Kidney (tissue), 14 donors: ENCODE data around the gene GCNT4. TPM values are rescaled to one million over a fixed set of nuclear protein-coding genes. Genes with fewer than 3 reads are reported as not detected.

Source experiments
- DNase-seq, 5 donors: peaks; one replicate each; pipeline ENCODE4 v3.0.0-alpha.2; 2013 to 2020
- FAIRE-seq: peaks from 2 replicates; lab custom pipeline; 2012; peaks lifted over from hg19 to GRCh38; lab: Jason Lieb, UNC
- H3K27ac ChIP-seq, 2 donors: one replicate each; pipeline ENCODE4 v1.7.0; 2013; ENCODE audit warnings: low read depth in 2 of 2, low read length in 2 of 2, inconsistent platforms in 1 of 2
- H3K27me3 ChIP-seq: one replicate; pipeline ENCODE4 v1.7.1; 2013; ENCODE audit warnings: low read length, inconsistent platforms; ENCODE audit not compliant: control insufficient read depth, insufficient read depth
- H3K36me3 ChIP-seq, 3 donors: one replicate each; pipeline versions ENCODE4 v1.7.0 to v1.7.1; 2013; ENCODE audit warnings: low read length in 3 of 3, control low read depth in 1 of 3, inconsistent platforms in 1 of 3; ENCODE audit not compliant: insufficient read depth in 3 of 3, control insufficient read depth in 2 of 3
- H3K4me1 ChIP-seq, 3 donors: one replicate each; pipeline versions ENCODE4 v1.7.0 to v1.7.1; 2013; ENCODE audit warnings: low read length in 3 of 3, inconsistent platforms in 1 of 3, low read depth in 1 of 3; ENCODE audit not compliant: control insufficient read depth in 2 of 3, insufficient read depth in 2 of 3
- H3K4me3 ChIP-seq, 3 donors: one replicate each; pipeline versions ENCODE4 v1.7.0 to v1.8.1; 2013; ENCODE audit warnings: low read length in 3 of 3, control low read depth in 1 of 3, inconsistent platforms in 1 of 3
- H3K9ac ChIP-seq, 3 donors: one replicate each; pipeline versions ENCODE4 v1.7.0 to v1.7.1; 2013; ENCODE audit warnings: low read length in 3 of 3, control low read depth in 1 of 3, inconsistent platforms in 1 of 3
- H3K9me3 ChIP-seq, 3 donors: one replicate each; pipeline versions ENCODE4 v1.7.0 to v1.7.1; 2013; ENCODE audit warnings: low read length in 3 of 3, control low read depth in 1 of 3, inconsistent platforms in 1 of 3; ENCODE audit not compliant: control insufficient read depth in 2 of 3, insufficient read depth in 1 of 3
- CTCF ChIP-seq: IDR thresholded peaks from 3 replicates; pipeline ENCODE4 v1.5.1; 2012; ENCODE audit warnings: mild to moderate bottlenecking, moderate library complexity, borderline replicate concordance; ENCODE audit not compliant: insufficient read depth; ENCODE audit errors: extremely low read depth
- intact Hi-C: fragments of 100-400 bp; cut with DNase I; formaldehyde crosslinking; loops from one replicate; pipeline ENCODE4 v1.11.1; 2022
- polyA plus RNA-seq: library from polyadenylated mRNA; stranded (reverse); fragments of 350-450 nt; fragmentation: Illumina TruSeq; extraction: RNeasy Lipid Tissue Mini Kit (QIAGEN cat#74804); gene quantifications from one replicate; pipeline ENCODE4 v1.2.3, GENCODE V29; 2014; ENCODE audit warnings: low read depth, low replicate concordance; ENCODE audit not compliant: insufficient read depth
- total RNA-seq: library from RNA; stranded (reverse); fragmentation: NEBNext Ultra II Directional; extraction: Animal tissue kit (Norgen Biotek cat#: 25700); gene quantifications from one replicate; pipeline ENCODE4 v1.2.1, GENCODE V29; 2021
- donor health status: control.
- donor health status: control.
- donor health status: control.
- donor health status: control.
- donor health status: control.
- donor health status: DM: yes; HTN: yes; CAD: no.
- donor health status: Normal renal cell carcinoma (clear cell type).

GCNT4 gene
- total and polyA plus RNA-seq, 2 donors from 2014 or later, result 2.0 to 2.6 TPM

- DNase-seq (no peak), FAIRE-seq (no peak)
- H3K9ac ChIP-seq, result no peak overlapping the region
- H3K9me3 ChIP-seq, result no peaks in the 10 kb centered on the region
- intact Hi-C loops, result no loop called here
- no peaks in the 10 kb centered on the region for H3K27me3 ChIP-seq
- TF ChIP-seq CTCF, result no peak
- H3K27ac ChIP-seq, result no peak overlapping the region
- H3K4me3 ChIP-seq, result no peak overlapping the region
- H3K36me3 ChIP-seq, result no peaks in the 10 kb centered on the region
- H3K4me1 ChIP-seq, result no peaks in the 10 kb centered on the region
These were observed 25.7 kb upstream of the GCNT4 start for GRCh38 chr5:75078027-75078426.

GRCh38 chr5:75072061-75072460, 19.7 kb upstream of the GCNT4 start:
- Histone ChIP-seq H3K9me3 (no peaks in the 10 kb centered on the region), H3K9ac (no peak overlapping the region), H3K36me3 (no peaks in the 10 kb centered on the region), H3K27ac (no peak overlapping the region), H3K27me3 (no peaks in the 10 kb centered on the region), H3K4me1 (no peaks in the 10 kb centered on the region), H3K4me3 (no peak overlapping the region)
- TF ChIP-seq CTCF, result no peak
- DNase-seq (no peak), FAIRE-seq (no peak)
- intact Hi-C loops, result no loop called here

GRCh38 chr5:75071100-75071499, 18.7 kb upstream of the GCNT4 start:
- H3K27ac ChIP-seq, result no peak overlapping the region

More at GRCh38 chr5:75071100-75071499, 18.7 kb upstream of the GCNT4 start:
- Histone ChIP-seq H3K27me3 (no peaks in the 10 kb centered on the region), H3K9me3 (no peaks in the 10 kb centered on the region), H3K36me3 (no peaks in the 10 kb centered on the region), H3K9ac (no peak overlapping the region), H3K4me1 (no peaks in the 10 kb centered on the region), H3K4me3 (no peak overlapping the region)
- DNase-seq, result no peak
- intact Hi-C loops, result no loop called here
- FAIRE-seq, result no peak
- TF ChIP-seq CTCF, result no peak
